WERI-Rb-1 (cell line): ENCODE results near the gene ALKBH6.
A peak's percentile ranks its signal among the peaks of the same experiment; 100 is the strongest.

ENCODE experiments used
- DNase-seq: peaks from one replicate; pipeline ENCODE4 v3.0.0-alpha.2; 2020
- H3K27ac ChIP-seq: fragments of 250-450 bp; sonication (Bioruptor Pico); 2 replicates; pipeline ENCODE4 v1.5.1; 2020; ENCODE audit warnings: mild to moderate bottlenecking, moderate library complexity
- H3K27me3 ChIP-seq: fragments of 250-450 bp; sonication (Bioruptor Pico); 2 replicates; pipeline ENCODE4 v1.5.1; 2021; ENCODE audit warnings: mild to moderate bottlenecking, low read depth, moderate library complexity; ENCODE audit not compliant: insufficient read depth, severe bottlenecking
- H3K36me3 ChIP-seq: fragments of 250-450 bp; sonication (Bioruptor Pico); 2 replicates; pipeline ENCODE4 v1.5.1; 2020; ENCODE audit warnings: mild to moderate bottlenecking, moderate library complexity
- H3K4me3 ChIP-seq: 2 replicates; pipeline ENCODE4 v1.5.1; 2011; ENCODE audit warnings: low read depth, mild to moderate bottlenecking, control low read depth, low read length
- H3K9me3 ChIP-seq: fragments of 250-450 bp; sonication (Bioruptor Pico); 2 replicates; pipeline ENCODE4 v1.5.1; 2021; ENCODE audit warnings: mild to moderate bottlenecking, moderate library complexity; ENCODE audit not compliant: severe bottlenecking
- TF ChIP-seq, protein P1 (sequence below): IDR thresholded peaks from 2 replicates; pipeline ENCODE4 v1.5.1; 2011; ENCODE audit warnings: low read depth, mild to moderate bottlenecking, control low read depth, inconsistent platforms, low read length

Gene ALKBH6

DNA sequence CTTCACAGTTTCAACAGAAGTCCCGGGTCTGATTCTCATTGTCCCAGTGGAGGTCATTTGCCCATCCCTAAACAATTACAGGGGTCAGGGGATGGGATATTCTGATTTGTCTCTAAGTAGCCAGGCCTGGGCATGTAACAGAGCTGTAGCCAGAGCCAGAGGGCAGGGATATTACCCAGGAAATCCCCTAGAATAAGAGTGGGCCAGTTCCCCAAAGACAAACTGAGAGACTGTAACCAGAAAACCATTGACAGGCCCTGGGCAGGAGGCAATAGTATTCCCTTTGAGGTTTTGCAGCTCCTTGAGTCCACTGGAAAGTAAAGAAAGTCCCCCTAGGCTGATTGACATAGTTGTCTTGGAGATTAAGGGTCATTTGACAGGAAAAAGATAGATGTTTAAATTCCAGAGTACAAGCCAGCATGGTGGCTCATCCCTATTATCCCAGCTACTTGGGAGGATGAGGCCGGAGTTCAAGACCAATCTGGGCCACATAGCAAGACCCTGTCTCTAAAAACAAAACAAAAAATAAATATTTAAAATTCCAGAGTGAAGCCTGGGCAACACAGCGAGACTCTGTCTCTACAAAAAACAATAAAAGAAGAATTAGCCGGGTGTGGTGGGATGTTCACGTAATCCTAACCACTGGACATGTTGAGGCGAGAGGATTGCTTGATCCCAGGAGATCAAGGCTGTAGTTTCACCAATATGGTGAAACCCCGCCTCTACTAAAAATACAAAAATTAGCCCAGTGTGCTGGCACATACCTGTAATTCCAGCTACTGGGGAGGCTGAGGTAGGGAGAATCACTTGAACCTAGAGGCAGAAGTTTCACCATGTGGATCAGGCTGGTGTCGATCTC is 20.9 kb downstream of the ALKBH6 start:
- DNase-seq, result no peak
- H3K27ac ChIP-seq, result no peak overlapping the region
- TF ChIP-seq, protein P1, sequence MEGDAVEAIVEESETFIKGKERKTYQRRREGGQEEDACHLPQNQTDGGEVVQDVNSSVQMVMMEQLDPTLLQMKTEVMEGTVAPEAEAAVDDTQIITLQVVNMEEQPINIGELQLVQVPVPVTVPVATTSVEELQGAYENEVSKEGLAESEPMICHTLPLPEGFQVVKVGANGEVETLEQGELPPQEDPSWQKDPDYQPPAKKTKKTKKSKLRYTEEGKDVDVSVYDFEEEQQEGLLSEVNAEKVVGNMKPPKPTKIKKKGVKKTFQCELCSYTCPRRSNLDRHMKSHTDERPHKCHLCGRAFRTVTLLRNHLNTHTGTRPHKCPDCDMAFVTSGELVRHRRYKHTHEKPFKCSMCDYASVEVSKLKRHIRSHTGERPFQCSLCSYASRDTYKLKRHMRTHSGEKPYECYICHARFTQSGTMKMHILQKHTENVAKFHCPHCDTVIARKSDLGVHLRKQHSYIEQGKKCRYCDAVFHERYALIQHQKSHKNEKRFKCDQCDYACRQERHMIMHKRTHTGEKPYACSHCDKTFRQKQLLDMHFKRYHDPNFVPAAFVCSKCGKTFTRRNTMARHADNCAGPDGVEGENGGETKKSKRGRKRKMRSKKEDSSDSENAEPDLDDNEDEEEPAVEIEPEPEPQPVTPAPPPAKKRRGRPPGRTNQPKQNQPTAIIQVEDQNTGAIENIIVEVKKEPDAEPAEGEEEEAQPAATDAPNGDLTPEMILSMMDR, result no peak
- H3K9me3 ChIP-seq, result no peaks in the 10 kb centered on the region
- no peak overlapping the region for H3K4me3 ChIP-seq
- peaks cover 13% of the 10 kb centered on the region for H3K36me3 ChIP-seq
- H3K27me3 ChIP-seq, result no peaks in the 10 kb centered on the region

DNA sequence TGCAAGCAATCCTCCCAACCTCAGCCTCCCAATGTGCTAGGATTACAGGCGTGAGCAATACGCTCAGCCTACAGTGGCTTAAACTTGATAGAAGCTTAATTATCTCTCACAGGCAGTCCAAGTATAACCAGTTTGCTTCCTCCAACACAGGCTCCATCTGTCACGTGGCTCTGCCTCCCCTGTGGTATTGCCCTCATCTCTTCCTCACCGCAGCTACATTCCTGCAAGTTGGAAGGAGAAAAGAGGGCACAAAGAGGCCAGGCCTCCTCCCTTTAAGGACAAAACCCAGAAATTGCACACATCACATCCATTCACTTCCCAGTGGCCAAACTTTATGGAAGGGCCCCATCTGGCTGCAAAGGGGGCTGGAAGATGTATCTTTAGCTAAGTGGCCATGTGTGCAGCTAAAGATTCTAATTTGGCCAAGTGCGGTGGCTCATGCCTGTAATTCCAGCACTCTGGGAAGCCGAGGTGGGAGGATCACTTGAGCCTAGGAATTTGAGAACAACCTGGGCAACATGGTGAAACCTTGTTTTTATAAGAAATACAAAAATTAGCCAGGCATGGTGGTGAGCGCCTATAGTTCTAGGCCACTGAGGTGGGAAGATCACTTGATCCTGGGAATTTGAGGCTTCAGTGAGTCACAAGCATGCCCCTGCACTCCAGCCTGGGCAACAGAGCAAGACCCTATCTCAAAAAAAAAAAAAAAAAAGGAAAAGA is 22.1 kb downstream of the ALKBH6 start:
- TF ChIP-seq, protein P1, result no peak
- peak; percentile 70 for DNase-seq
- no peaks in the 10 kb centered on the region for H3K27me3 ChIP-seq
- peaks cover 3% of the 10 kb centered on the region for H3K36me3 ChIP-seq
- H3K4me3 ChIP-seq, result no peak overlapping the region
- no peaks in the 10 kb centered on the region for H3K9me3 ChIP-seq
- peak overlapping the region; percentile 23; the same call in 1 of the 2 replicates for H3K27ac ChIP-seq

DNA sequence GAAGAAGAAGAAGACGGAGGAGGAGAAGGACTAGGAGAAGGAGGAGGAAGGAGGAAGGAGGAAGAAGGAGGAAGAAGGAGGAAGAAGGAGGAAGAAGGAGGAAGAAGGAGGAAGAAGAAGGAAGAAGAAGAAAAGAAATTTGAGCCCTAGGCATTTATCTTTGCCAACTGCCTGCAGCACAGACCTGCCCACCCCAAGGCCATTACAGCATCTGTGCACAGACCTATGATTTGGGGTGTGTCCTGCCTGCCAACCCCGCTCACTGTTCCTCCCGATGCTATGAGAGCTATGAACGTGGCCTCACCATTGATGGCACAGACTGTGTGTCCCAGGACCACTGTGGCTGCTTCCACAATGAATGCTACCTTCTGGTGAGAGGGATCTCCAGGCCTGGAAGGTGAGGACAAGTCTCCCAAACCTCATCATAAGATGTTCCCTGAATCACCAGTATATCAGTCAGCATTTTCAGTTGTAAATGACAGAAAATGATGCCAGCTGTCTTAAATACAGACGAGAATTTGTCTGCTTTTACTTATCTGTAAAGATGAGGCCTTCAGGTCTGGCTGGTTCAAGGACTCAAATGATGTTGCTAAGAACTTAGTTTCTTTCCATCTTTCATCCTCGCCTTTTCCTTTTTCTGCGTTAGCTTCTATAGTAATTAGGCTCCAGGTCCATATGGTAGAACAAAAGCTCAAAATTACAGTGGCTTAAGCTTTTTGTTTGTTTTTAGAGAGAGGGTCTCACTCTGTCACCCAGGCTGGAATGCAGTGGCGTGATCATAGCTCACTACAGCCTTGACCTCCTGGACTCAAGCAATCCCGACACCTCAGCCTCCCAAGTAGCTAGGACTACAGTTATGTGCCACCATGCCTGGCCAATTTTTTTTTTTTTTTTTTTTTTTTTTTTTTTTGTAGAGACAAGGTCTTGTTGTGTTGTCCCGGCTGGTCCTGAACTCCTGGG is 23.0 kb downstream of the ALKBH6 start:
- Histone ChIP-seq H3K4me3 (no peak overlapping the region), H3K36me3 (no peaks in the 10 kb centered on the region), H3K9me3 (no peaks in the 10 kb centered on the region), H3K27me3 (no peaks in the 10 kb centered on the region), H3K27ac (peak overlapping the region; percentile 43)
- no peak for DNase-seq
- TF ChIP-seq, protein P1, result no peak

DNA sequence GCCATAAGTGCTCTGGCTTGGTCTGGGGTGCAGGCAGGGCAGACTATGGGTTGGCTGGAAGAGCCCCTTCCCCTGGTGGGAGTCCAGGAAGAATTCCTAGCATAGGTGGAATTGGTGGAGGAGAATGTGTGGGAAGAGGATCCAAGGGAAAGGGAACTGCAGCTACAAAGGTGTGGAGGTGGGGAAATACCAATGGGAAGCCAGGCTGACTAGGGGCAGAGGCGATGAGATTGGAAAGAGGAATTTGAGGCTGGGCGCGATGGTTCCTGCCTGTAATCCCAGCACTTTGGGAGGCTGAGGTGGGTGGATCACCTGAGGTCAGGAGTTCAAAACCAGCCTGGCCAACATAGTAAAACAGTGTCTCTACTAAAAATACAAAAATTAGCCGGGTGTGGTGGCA is 23.9 kb downstream of the ALKBH6 start:
- no peaks in the 10 kb centered on the region for H3K27me3 ChIP-seq
- DNase-seq, result no peak
- H3K36me3 ChIP-seq, result no peaks in the 10 kb centered on the region
- no peaks in the 10 kb centered on the region for H3K9me3 ChIP-seq
- H3K27ac ChIP-seq, result no peak overlapping the region
- TF ChIP-seq, protein P1, result no peak
- no peak overlapping the region for H3K4me3 ChIP-seq

DNA sequence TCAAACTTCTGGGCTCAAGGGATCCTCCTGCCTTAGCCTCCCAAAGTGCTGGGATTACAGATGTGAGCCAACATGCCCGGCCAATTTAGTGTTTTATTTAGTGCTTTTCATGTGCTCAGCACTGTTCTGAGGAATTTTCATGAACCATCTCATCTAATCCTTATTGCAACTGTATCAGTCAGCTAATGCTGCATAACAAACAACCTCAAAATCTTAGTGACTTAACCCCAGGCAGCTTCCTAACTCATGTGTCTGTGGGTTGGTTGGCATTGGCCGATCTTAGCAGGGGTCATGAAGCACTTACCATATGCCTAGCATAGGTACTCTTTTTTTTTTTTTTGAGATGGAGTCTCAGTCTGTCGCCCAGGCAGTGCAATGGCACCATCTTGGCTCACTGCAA is 25.2 kb downstream of the ALKBH6 start:
- Histone ChIP-seq H3K4me3 (no peak overlapping the region), H3K27me3 (no peaks in the 10 kb centered on the region), H3K36me3 (no peaks in the 10 kb centered on the region), H3K9me3 (no peaks in the 10 kb centered on the region), H3K27ac (no peak overlapping the region)
- DNase-seq, result no peak
- TF ChIP-seq, protein P1, result no peak
